HEK293 (cell line): Measurements from ENCODE around the gene ACVRL1.
A peak's percentile ranks its signal among the peaks of the same experiment; 100 is the strongest.

Source experiments
- CTCF ChIA-PET: fragments of 350-600 bp; formaldehyde crosslinking; extraction: SDS; loops from one replicate; lab custom pipeline; 2021; ENCODE audit warnings: antibody characterized with exemption; lab: Yijun Ruan, JAX
- POLR2A ChIA-PET: fragments of 300-600 bp; formaldehyde crosslinking; extraction: SDS; loops from one replicate; lab custom pipeline; 2020; ENCODE audit warnings: antibody characterized with exemption, inconsistent platforms; lab: Yijun Ruan, JAX
- H3K27ac ChIP-seq: fragments of 200-500 bp; sonication (Bioruptor generic); 2 replicates; pipeline ENCODE4 v1.5.1; 2014; ENCODE audit warnings: low read depth, low read length, control low read depth, inconsistent platforms; ENCODE audit errors: extremely low read depth
- H3K36me3 ChIP-seq, 2 experiments: fragments of 200-500 bp in 1 of 2; sonication (Bioruptor generic) in 1 of 2; 1 replicate in 1 of 2; 2 replicates in 1 of 2; pipeline ENCODE4 v1.5.1; 2014 to 2017; ENCODE audit warnings: inconsistent platforms in 2 of 2, low read length in 2 of 2; ENCODE audit not compliant: control insufficient read depth in 2 of 2, insufficient read depth in 1 of 2
- H3K4me1 ChIP-seq: fragments of 200-500 bp; sonication (Bioruptor generic); 2 replicates; pipeline ENCODE4 v1.5.1; 2014; ENCODE audit warnings: mild to moderate bottlenecking, low read length, inconsistent platforms; ENCODE audit not compliant: control insufficient read depth, insufficient read depth
- H3K4me3 ChIP-seq: 2 replicates; pipeline ENCODE4 v1.5.1; 2011; ENCODE audit warnings: low read depth, mild to moderate bottlenecking, control low read depth, low read length, moderate library complexity
- H3K9me3 ChIP-seq: fragments of 200-500 bp; sonication (Bioruptor generic); 2 replicates; pipeline ENCODE4 v1.5.1; 2014; ENCODE audit warnings: low read depth, low read length, inconsistent platforms; ENCODE audit not compliant: control insufficient read depth, insufficient read depth
- GFI1B ChIP-seq: fragments of 450-650 bp; formaldehyde crosslinking; IDR thresholded peaks from 2 replicates; pipeline ENCODE4 v1.5.1; 2016; ENCODE audit warnings: missing biosample characterization, missing genetic modification characterization
- GLI4 ChIP-seq: fragments of 450-650 bp; formaldehyde crosslinking; IDR thresholded peaks from 2 replicates; pipeline ENCODE4 v1.5.1; 2016; ENCODE audit warnings: missing biosample characterization, missing genetic modification characterization
- GLIS1 ChIP-seq: fragments of 450-650 bp; formaldehyde crosslinking; IDR thresholded peaks from 2 replicates; pipeline ENCODE4 v1.5.1; 2016; ENCODE audit warnings: missing biosample characterization, missing genetic modification characterization
- HOXA7 ChIP-seq: sonication (generic); formaldehyde crosslinking; IDR thresholded peaks from 2 replicates; pipeline ENCODE4 v1.8.1; 2022; ENCODE audit warnings: missing genetic modification reagents, borderline replicate concordance
- OVOL3 ChIP-seq: fragments of 450-650 bp; formaldehyde crosslinking; IDR thresholded peaks from 2 replicates; pipeline ENCODE4 v1.5.1; 2016; ENCODE audit warnings: missing biosample characterization, missing genetic modification characterization
- PRDM6 ChIP-seq: fragments of 450-650 bp; formaldehyde crosslinking; IDR thresholded peaks from 2 replicates; pipeline ENCODE4 v1.5.1; 2017; ENCODE audit warnings: missing biosample characterization, missing genetic modification characterization
- ZFHX2 ChIP-seq: fragments of 450-650 bp; formaldehyde crosslinking; conservative IDR thresholded peaks from 2 replicates; pipeline ENCODE4 v1.5.1; 2016; ENCODE audit warnings: missing biosample characterization, missing genetic modification characterization
- ZFP69B ChIP-seq: fragments of 450-650 bp; formaldehyde crosslinking; IDR thresholded peaks from 2 replicates; pipeline ENCODE4 v1.5.1; 2016; ENCODE audit warnings: missing biosample characterization, missing genetic modification characterization
- ZNF19 ChIP-seq: fragments of 450-650 bp; formaldehyde crosslinking; IDR thresholded peaks from 2 replicates; pipeline ENCODE4; 2016; ENCODE audit warnings: missing biosample characterization, missing genetic modification characterization, low read depth
- ZNF416 ChIP-seq: fragments of 450-650 bp; formaldehyde crosslinking; IDR thresholded peaks from 2 replicates; pipeline ENCODE4 v1.5.1; 2016; ENCODE audit warnings: missing biosample characterization, missing genetic modification characterization
- ZNF433 ChIP-seq: fragments of 450-650 bp; formaldehyde crosslinking; IDR thresholded peaks from 2 replicates; pipeline ENCODE4 v1.5.1; 2016; ENCODE audit warnings: missing biosample characterization, missing genetic modification characterization, low read depth
- ZNF449 ChIP-seq: fragments of 450-650 bp; formaldehyde crosslinking; IDR thresholded peaks from 2 replicates; pipeline ENCODE4 v1.5.1; 2017; ENCODE audit warnings: missing biosample characterization, mild to moderate bottlenecking, missing genetic modification characterization, moderate library complexity
- ZNF544 ChIP-seq: fragments of 450-650 bp; formaldehyde crosslinking; IDR thresholded peaks from 2 replicates; pipeline ENCODE4 v1.5.0; 2017; ENCODE audit warnings: missing biosample characterization, missing genetic modification characterization
- ZNF558 ChIP-seq: fragments of 450-650 bp; formaldehyde crosslinking; IDR thresholded peaks from 2 replicates; pipeline ENCODE4 v1.5.1; 2016; ENCODE audit warnings: missing biosample characterization, missing genetic modification characterization
- ZNF768 ChIP-seq: fragments of 450-650 bp; formaldehyde crosslinking; IDR thresholded peaks from 2 replicates; pipeline ENCODE4 v1.5.1; 2018; ENCODE audit warnings: missing biosample characterization, mild to moderate bottlenecking, missing genetic modification characterization
- ZSCAN16 ChIP-seq: fragments of 450-650 bp; formaldehyde crosslinking; IDR thresholded peaks from 2 replicates; pipeline ENCODE4 v1.5.1; 2016; ENCODE audit warnings: missing biosample characterization, missing genetic modification characterization

Gene ACVRL1

GRCh38 chr12:51972849-51973273 lies 65.6 kb downstream of the ACVRL1 start:
- ChIA-PET CTCF (interaction anchor here (0.7 to 3.8 kb wide), 8 partner anchors 10 to 61 kb away, joined by 3 to 49 read pairs (median 12); no protein-coding TSS in a partner anchor), POLR2A (no interaction called here)
- H3K4me1 ChIP-seq: peaks cover 20% of the 10 kb centered on the region

More at GRCh38 chr12:51972849-51973273, 65.6 kb downstream of the ACVRL1 start:
- Histone ChIP-seq H3K27ac (no peak overlapping the region), H3K36me3 (peaks cover 7 to 25% of the 10 kb centered on the region in 2 experiments; a peak in 2 of 3 replicates), H3K4me3 (no peak overlapping the region), H3K9me3 (no peaks in the 10 kb centered on the region)
- TF ChIP-seq ZNF19 (tag by site-specific recombination): no peak
- TF ChIP-seq ZSCAN16 (tag by site-specific recombination): no peak
- no peak for TF ChIP-seq HOXA7 (CRISPR knock-in tag)
- peak; percentile 66; the same call in 1 of the 2 replicates for TF ChIP-seq ZNF449 (tag by site-specific recombination)
- no peak for TF ChIP-seq ZNF433 (tag by site-specific recombination)
- TF ChIP-seq ZNF416 (tag by site-specific recombination): no peak
- no peak for TF ChIP-seq GLIS1 (tag by site-specific recombination)
- no peak for TF ChIP-seq GFI1B (tag by site-specific recombination)
- TF ChIP-seq ZFHX2 (tag by site-specific recombination): peak; percentile 59
- no peak for TF ChIP-seq ZNF768 (tag by site-specific recombination)
- no peak for TF ChIP-seq ZNF544 (tag by site-specific recombination)
- TF ChIP-seq GLI4: no peak
- no peak for TF ChIP-seq PRDM6 (tag by site-specific recombination)
- no peak for TF ChIP-seq ZNF558 (tag by site-specific recombination)
- no peak for TF ChIP-seq OVOL3 (tag by site-specific recombination)
- no peak for TF ChIP-seq ZFP69B (tag by site-specific recombination)
